Measurements from ENCODE around the gene DPPA3.

DNA sequence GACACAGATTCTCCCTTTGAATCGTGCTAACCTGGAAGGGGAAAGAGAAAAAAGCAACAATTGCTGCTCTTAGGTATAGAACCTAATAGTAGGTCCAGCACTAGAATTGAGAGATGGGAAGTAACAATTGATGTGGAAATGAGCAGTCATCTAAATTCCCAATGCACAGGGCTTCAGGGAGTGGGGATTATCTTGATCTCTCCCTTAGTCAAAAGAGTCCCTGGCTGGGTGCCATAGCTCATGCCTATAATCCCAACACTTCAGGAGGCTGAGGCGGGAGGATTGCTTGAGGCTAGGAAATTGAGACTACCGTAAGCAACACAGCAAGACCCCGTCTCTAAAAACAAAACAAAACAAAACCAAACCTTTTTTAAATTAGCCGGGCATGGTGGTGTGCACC lies 49.5 kb upstream of the DPPA3 start:
- TF ChIP-seq POLR2AphosphoS2 (IDR thresholded peaks at IDR 0.05; ENCODE audit: low read depth, low read length) (no peak), ZBTB1 (CRISPR knock-in tag; IDR thresholded peaks at IDR 0.05; ENCODE audit: borderline replicate concordance) (no peak), ARNT (IDR thresholded peaks at IDR 0.05) (no peak), EZH2 (conservative IDR thresholded peaks at IDR 0.05; ENCODE audit: low read depth, low read length) (no peak), YY1 (IDR thresholded peaks at IDR 0.05; ENCODE audit: insufficient read depth, insufficient replicate concordance, low read depth, low read length) (no peak), ZSCAN30 (CRISPR knock-in tag; IDR thresholded peaks at IDR 0.05) (no peak)
- TF ChIP-seq, protein P1, sequence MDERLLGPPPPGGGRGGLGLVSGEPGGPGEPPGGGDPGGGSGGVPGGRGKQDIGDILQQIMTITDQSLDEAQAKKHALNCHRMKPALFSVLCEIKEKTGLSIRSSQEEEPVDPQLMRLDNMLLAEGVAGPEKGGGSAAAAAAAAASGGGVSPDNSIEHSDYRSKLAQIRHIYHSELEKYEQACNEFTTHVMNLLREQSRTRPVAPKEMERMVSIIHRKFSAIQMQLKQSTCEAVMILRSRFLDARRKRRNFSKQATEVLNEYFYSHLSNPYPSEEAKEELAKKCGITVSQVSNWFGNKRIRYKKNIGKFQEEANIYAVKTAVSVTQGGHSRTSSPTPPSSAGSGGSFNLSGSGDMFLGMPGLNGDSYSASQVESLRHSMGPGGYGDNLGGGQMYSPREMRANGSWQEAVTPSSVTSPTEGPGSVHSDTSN (CRISPR knock-in tag; IDR thresholded peaks at IDR 0.05): no peak

Measured in HepG2 (cell line).